A673 (cell line): ENCODE measurements around the gene XRCC6. TPM values are rescaled to one million over a fixed set of nuclear protein-coding genes. Genes with fewer than 3 reads are reported as not detected.

Source experiments
- BruUV-seq: library from RNA; stranded (reverse); fragments of 400-500 nt; replicated peaks from 2 replicates; lab custom pipeline; 2021; lab: Mats Ljungman, UMichigan
- CTCF ChIA-PET: fragments of 300-600 bp; sonication (Branson Sonifier 250); formaldehyde crosslinking; loops from one replicate; lab custom pipeline; 2022; ENCODE audit warnings: antibody characterized with exemption; lab: Charles Lee
- POLR2A ChIA-PET: fragments of 300-600 bp; sonication (Branson Sonifier 250); formaldehyde crosslinking; loops from one replicate; lab custom pipeline; 2022; ENCODE audit warnings: antibody characterized with exemption; ENCODE audit not compliant: low non-redundant PET; lab: Charles Lee
- DNase-seq: peaks from one replicate; pipeline ENCODE4 v3.0.0-alpha.2; 2015; ENCODE audit warnings: low spot score
- H3K27ac ChIP-seq: fragments of 200-600 bp; sonication (generic); 2 replicates; pipeline ENCODE4 v1.5.1; 2016; ENCODE audit warnings: mixed run types, low read depth, mild to moderate bottlenecking, mixed read lengths, antibody characterized with exemption, low read length; ENCODE audit not compliant: poor library complexity, severe bottlenecking
- H3K27me3 ChIP-seq: fragments of 200-600 bp; sonication (generic); replicated peaks from 2 replicates; pipeline ENCODE4 v1.6.1; 2017; ENCODE audit warnings: mixed run types, low read depth, mild to moderate bottlenecking, mixed read lengths, antibody characterized with exemption, low read length; ENCODE audit not compliant: insufficient read depth, poor library complexity
- H3K36me3 ChIP-seq: fragments of 200-600 bp; sonication (generic); 2 replicates; pipeline ENCODE4 v1.6.1; 2016; ENCODE audit warnings: mixed run types, mild to moderate bottlenecking, mixed read lengths, antibody characterized with exemption, low read length; ENCODE audit not compliant: insufficient read depth, poor library complexity, severe bottlenecking
- H3K4me1 ChIP-seq: fragments of 200-600 bp; sonication (generic); 2 replicates; pipeline ENCODE4 v1.6.1; 2017; ENCODE audit warnings: mixed run types, mild to moderate bottlenecking, mixed read lengths, antibody characterized with exemption, low read length; ENCODE audit not compliant: insufficient read depth, poor library complexity, severe bottlenecking
- H3K4me3 ChIP-seq: fragments of 200-600 bp; sonication (generic); 2 replicates; pipeline ENCODE4 v1.5.1; 2016; ENCODE audit warnings: low read depth, mixed run types, mild to moderate bottlenecking, mixed read lengths, low read length; ENCODE audit not compliant: poor library complexity, severe bottlenecking
- H3K9me3 ChIP-seq: fragments of 200-600 bp; sonication (generic); 2 replicates; pipeline ENCODE4 v1.6.1; 2016; ENCODE audit warnings: mixed run types, low read depth, mild to moderate bottlenecking, mixed read lengths, antibody characterized with exemption, low read length; ENCODE audit not compliant: poor library complexity, severe bottlenecking
- EZH2 ChIP-seq: fragments of 200-600 bp; sonication (generic); IDR thresholded peaks from 2 replicates; pipeline ENCODE4 v1.6.1; 2017; ENCODE audit warnings: borderline replicate concordance, low read depth, mild to moderate bottlenecking, mixed read lengths, antibody characterized with exemption, low read length; ENCODE audit not compliant: poor library complexity, severe bottlenecking
- intact Hi-C: fragments of 100-400 bp; cut with micrococcal nuclease; formaldehyde crosslinking; loops from one replicate; pipeline ENCODE4 v1.10.0; 2022; ENCODE audit not compliant: unreplicated experiment
- total RNA-seq: library from RNA; stranded (reverse); gene quantifications from 2 replicates; pipeline ENCODE4 v1.2.3, GENCODE V29; 2021
- TF ChIP-seq, protein P1 (sequence below): fragments of 300-800, 200-600 bp; sonication (generic); conservative IDR thresholded peaks from 2 replicates; pipeline ENCODE4 v1.5.1; 2017; ENCODE audit warnings: low read depth, mild to moderate bottlenecking, antibody characterized with exemption, low read length, moderate library complexity, mixed read lengths

Gene XRCC6
- total RNA-seq, 1 experiment from 2014 or later: 558 TPM

DNA sequence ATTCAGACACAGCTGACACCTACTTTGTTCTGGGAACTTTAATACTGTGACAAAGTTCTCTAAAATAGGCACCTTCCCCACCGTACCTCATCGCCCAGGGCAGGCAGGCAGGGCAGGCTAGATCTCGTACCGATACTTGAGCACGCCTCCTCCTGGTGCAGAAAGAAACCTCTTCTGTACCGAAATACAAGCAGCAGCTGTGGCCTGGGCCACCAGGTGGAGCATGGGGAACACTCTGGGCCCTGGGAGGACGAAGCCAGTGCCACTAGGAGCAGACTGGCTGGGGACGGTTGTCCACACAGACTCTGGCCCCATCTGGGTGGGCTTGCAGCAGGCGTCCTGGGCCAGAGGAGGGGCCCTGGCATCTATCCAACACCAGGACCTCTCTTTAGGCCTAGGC lies 44.2 kb upstream of the XRCC6 start:
- Histone ChIP-seq H3K27me3 (no peaks in the 10 kb centered on the region), H3K4me1 (no peaks in the 10 kb centered on the region), H3K9me3 (no peaks in the 10 kb centered on the region), H3K36me3 (peaks cover 8% of the 10 kb centered on the region), H3K4me3 (no peak overlapping the region), H3K27ac (no peak overlapping the region)
- ChIA-PET POLR2A (no interaction called here), CTCF (interaction anchor here (0.8 to 0.9 kb wide), 2 partner anchors 12 to 22 kb away, joined by 3 read pairs; no protein-coding TSS in a partner anchor)
- DNase-seq: peak; percentile 75
- TSS peak; percentile 49 for BruUV-seq
- intact Hi-C loops: no loop called here
- TF ChIP-seq, protein P1, sequence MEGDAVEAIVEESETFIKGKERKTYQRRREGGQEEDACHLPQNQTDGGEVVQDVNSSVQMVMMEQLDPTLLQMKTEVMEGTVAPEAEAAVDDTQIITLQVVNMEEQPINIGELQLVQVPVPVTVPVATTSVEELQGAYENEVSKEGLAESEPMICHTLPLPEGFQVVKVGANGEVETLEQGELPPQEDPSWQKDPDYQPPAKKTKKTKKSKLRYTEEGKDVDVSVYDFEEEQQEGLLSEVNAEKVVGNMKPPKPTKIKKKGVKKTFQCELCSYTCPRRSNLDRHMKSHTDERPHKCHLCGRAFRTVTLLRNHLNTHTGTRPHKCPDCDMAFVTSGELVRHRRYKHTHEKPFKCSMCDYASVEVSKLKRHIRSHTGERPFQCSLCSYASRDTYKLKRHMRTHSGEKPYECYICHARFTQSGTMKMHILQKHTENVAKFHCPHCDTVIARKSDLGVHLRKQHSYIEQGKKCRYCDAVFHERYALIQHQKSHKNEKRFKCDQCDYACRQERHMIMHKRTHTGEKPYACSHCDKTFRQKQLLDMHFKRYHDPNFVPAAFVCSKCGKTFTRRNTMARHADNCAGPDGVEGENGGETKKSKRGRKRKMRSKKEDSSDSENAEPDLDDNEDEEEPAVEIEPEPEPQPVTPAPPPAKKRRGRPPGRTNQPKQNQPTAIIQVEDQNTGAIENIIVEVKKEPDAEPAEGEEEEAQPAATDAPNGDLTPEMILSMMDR: peak; percentile 66
- TF ChIP-seq EZH2: no peak

DNA sequence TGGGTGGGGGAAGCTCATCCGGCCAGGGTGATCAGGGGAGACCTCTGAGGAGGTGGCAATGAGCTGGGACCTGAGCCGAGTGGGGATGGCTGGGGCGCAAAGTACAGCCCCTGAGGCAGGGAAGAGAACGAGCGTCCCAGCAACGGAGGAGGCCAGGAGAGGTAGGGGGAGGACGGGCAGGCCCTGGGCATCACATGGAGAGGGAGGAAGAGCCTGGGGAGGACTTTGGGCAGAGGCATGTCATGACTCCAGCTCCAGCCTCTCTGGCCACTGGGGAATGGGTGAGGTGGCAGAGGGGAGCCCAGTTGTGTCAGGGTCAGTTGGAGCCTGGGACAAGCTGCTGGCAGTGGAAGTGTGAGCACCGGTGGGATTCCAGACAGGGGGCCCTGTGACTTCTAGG lies 43.0 kb upstream of the XRCC6 start:
- Histone ChIP-seq H3K9me3 (no peaks in the 10 kb centered on the region), H3K27ac (no peak overlapping the region), H3K4me1 (no peaks in the 10 kb centered on the region), H3K36me3 (peaks cover 8% of the 10 kb centered on the region), H3K4me3 (no peak overlapping the region), H3K27me3 (no peaks in the 10 kb centered on the region)
- CTCF ChIA-PET: interaction anchor here (0.7 kb wide), 1 partner anchor 860 kb away, joined by 3 read pairs; no protein-coding TSS in a partner anchor
- intact Hi-C loops: no loop called here
- TF ChIP-seq, protein P1: no peak
- TF ChIP-seq EZH2: no peak
- DNase-seq: no peak
- BruUV-seq: no TSS peak
- POLR2A ChIA-PET: no interaction called here

DNA sequence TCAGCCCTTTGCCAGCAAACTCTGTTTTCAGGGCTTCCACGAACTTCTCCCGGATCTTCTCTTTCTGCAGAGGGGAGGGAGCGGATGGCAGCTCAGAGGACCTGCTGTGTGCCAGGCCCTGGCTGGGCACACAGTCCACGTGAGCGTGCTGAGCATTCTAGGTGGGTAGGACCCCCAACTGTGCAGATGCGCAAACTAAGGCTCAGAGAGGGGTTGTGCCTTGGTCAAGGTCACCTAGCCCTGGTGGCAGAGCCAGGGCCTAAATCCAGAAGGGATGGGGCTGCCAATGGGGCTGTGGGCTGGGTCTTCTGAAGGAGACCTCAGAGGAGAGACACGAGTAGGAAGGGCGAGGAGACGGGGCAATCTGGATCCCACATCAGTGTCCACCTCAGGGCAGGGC lies 42.3 kb upstream of the XRCC6 start:
- CTCF ChIA-PET: no interaction called here
- TF ChIP-seq, protein P1: no peak
- no peak for TF ChIP-seq EZH2
- no peak overlapping the region for H3K27ac ChIP-seq

More for the DNA sequence above, 42.3 kb upstream of the XRCC6 start:
- Histone ChIP-seq H3K27me3 (no peaks in the 10 kb centered on the region), H3K4me3 (no peak overlapping the region), H3K4me1 (no peaks in the 10 kb centered on the region), H3K9me3 (no peaks in the 10 kb centered on the region), H3K36me3 (peaks cover 8% of the 10 kb centered on the region)
- intact Hi-C loops: no loop called here
- no TSS peak for BruUV-seq
- no peak for DNase-seq
- POLR2A ChIA-PET: no interaction called here
